Keratinocyte (primary cell): Measurements from ENCODE around the gene IRAK3. TPM values are rescaled to one million over a fixed set of nuclear protein-coding genes. Genes with fewer than 3 reads are reported as not detected.

ENCODE experiments used
- DNase-seq: peaks from one replicate; pipeline ENCODE4 v3.0.0-alpha.2; 2011; ENCODE audit warnings: low read depth, missing footprints, low spot score
- FAIRE-seq: peaks from 2 replicates; lab custom pipeline; 2011; peaks lifted over from hg19 to GRCh38; lab: Jason Lieb, UNC
- H2AFZ ChIP-seq: 2 replicates; pipeline ENCODE4 v1.6.0; 2012; ENCODE audit warnings: low read length, control low read depth, inconsistent platforms; ENCODE audit not compliant: control insufficient read depth
- H3K27ac ChIP-seq: 2 replicates; pipeline ENCODE4 v1.5.1; 2011; ENCODE audit warnings: low read length; ENCODE audit not compliant: control insufficient read depth, insufficient read depth
- H3K27me3 ChIP-seq: 3 replicates; pipeline ENCODE4 v1.6.0; 2011; ENCODE audit warnings: low read length; ENCODE audit not compliant: control insufficient read depth, insufficient read depth; ENCODE audit errors: extremely low read depth
- H3K36me3 ChIP-seq, 2 experiments: 2 replicates in 1 of 2; 3 replicates in 1 of 2; pipeline ENCODE4 v1.5.1; 2011; ENCODE audit warnings: low read length in 2 of 2, mild to moderate bottlenecking in 1 of 2; ENCODE audit not compliant: control insufficient read depth in 2 of 2, insufficient read depth in 2 of 2; ENCODE audit errors: extremely low read depth in 1 of 2
- H3K4me1 ChIP-seq: 3 replicates; pipeline ENCODE4 v1.5.1; 2011; ENCODE audit warnings: low read length; ENCODE audit not compliant: control insufficient read depth, insufficient read depth; ENCODE audit errors: extremely low read depth
- H3K4me2 ChIP-seq: 3 replicates; pipeline ENCODE4 v1.6.0; 2011; ENCODE audit warnings: low read depth, low read length; ENCODE audit not compliant: control insufficient read depth, insufficient read depth; ENCODE audit errors: extremely low read depth
- H3K4me3 ChIP-seq, 3 experiments: fragments of 200-600 bp in 1 of 3; sonication (generic) in 1 of 3; 2 replicates in 2 of 3; 3 replicates in 1 of 3; pipeline ENCODE4 v1.5.1; 2011 to 2016; ENCODE audit warnings: low read length in 3 of 3, mild to moderate bottlenecking in 3 of 3, control low read depth in 2 of 3, inconsistent platforms in 1 of 3, low read depth in 1 of 3, mixed read lengths in 1 of 3, mixed run types in 1 of 3, moderate library complexity in 1 of 3; ENCODE audit not compliant: control insufficient read depth in 2 of 3, insufficient read depth in 2 of 3; ENCODE audit errors: extremely low read depth in 1 of 3
- H3K79me2 ChIP-seq: 2 replicates; pipeline ENCODE4 v1.6.0; 2012; ENCODE audit warnings: low read length; ENCODE audit not compliant: control insufficient read depth, insufficient read depth
- H3K9ac ChIP-seq: 3 replicates; pipeline ENCODE4 v1.6.0; 2011; ENCODE audit warnings: low read length; ENCODE audit not compliant: control insufficient read depth, insufficient read depth; ENCODE audit errors: extremely low read depth
- H3K9me1 ChIP-seq: 3 replicates; pipeline ENCODE4 v1.6.0; 2011; ENCODE audit warnings: low read length; ENCODE audit not compliant: control insufficient read depth, insufficient read depth; ENCODE audit errors: extremely low read depth
- H3K9me3 ChIP-seq: 2 replicates; pipeline ENCODE4 v1.5.1; 2012; ENCODE audit warnings: low read depth, low read length; ENCODE audit not compliant: control insufficient read depth
- H4K20me1 ChIP-seq: 3 replicates; pipeline ENCODE4 v1.6.0; 2011; ENCODE audit warnings: low read length; ENCODE audit not compliant: control insufficient read depth, insufficient read depth; ENCODE audit errors: extremely low read depth
- CTCF ChIP-seq, 3 experiments: IDR thresholded peaks in 1 of 3; conservative IDR thresholded peaks in 1 of 3; optimal IDR thresholded peaks in 1 of 3; 2 replicates in 2 of 3; 3 replicates in 1 of 3; pipeline versions ENCODE3 to v1.5.1; 2011; ENCODE audit warnings: low read length in 3 of 3, mild to moderate bottlenecking in 3 of 3, moderate library complexity in 2 of 3, control low read depth in 1 of 3, inconsistent platforms in 1 of 3; ENCODE audit not compliant: insufficient read depth in 2 of 3; ENCODE audit errors: extremely low read depth in 1 of 3
- EZH2 ChIP-seq: IDR thresholded peaks from one replicate; pipeline ENCODE4 v1.6.1; 2012; ENCODE audit warnings: inconsistent platforms, mild to moderate bottlenecking, low read length, moderate library complexity
- dilution Hi-C: fragments of 300-500 bp; cut with MboI; formaldehyde crosslinking; loops from one replicate; pipeline ENCODE4 v1.7.0; 2020; ENCODE audit warnings: low sequenced_read_pairs; ENCODE audit not compliant: extremely low pct_ligation_motif_present
- polyA plus RNA-seq, 5 experiments: library from polyadenylated mRNA; depleted of rRNA in 3 of 5; stranded (reverse) in 3 of 5; stranded (forward) in 1 of 5; unstranded in 1 of 5; fragments of >200 nt; gene quantifications; 1 replicate in 1 of 5; 2 replicates in 3 of 5; 3 replicates in 1 of 5; pipeline versions ENCODE4 v1.2.1 to v1.2.3, GENCODE V29; 2011 to 2012; ENCODE audit warnings: missing spikeins in 2 of 5, low read depth in 1 of 5, low replicate concordance in 1 of 5

The IRAK3 gene
- polyA plus RNA-seq, 1 donor (not counting 4 experiments of a cell fraction or from before 2014, with no cell fraction given): 0.07 TPM

DNA sequence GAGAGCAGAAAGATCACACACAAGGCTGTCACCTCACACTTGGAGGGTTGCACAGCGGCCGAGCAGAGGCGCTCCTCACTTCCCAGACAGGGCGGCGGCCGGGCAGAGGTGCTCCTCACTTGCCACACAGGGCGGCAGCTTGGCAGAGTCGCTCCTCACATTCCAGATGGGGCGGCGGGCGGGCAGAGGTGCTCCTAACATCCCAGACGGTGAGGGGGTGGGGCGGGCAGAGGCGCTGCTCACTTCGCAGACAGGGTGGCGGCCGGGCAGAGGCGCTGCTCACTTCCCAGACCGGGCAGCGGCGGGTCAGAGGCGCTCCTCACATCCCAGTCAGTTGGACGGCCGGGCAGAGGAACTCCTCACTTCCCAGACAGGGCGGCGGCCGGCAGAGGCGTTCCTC, 28.3 kb upstream of the IRAK3 start:
- dilution Hi-C loops: no loop called here

DNA sequence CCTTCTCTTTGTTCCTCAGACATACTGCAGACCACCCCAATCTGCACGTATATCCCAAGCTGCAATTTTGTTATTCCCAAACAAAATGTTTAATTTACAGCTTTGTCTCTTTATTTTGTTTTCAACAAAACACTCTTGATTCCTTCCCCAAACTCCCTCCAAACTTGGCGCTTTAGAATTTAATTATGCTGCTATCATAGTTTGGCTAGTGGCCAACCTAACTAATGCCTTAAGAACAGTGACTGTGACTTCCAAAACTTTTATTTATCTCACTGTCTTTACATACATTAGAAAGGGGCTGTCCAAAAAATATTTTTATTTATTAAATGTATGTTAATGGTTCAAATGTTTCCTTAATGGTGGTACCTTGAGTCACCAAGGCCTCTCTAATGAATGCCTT, 26.3 kb upstream of the IRAK3 start:
- no peaks in the 10 kb centered on the region for H4K20me1 ChIP-seq
- H3K79me2 ChIP-seq: peaks cover 63% of the 10 kb centered on the region
- no peak for DNase-seq
- no peak for TF ChIP-seq CTCF (optimal IDR thresholded peaks at IDR 0.05 in 1 of 3, IDR thresholded peaks at IDR 0.05 in 1 of 3, conservative IDR thresholded peaks at IDR 0.05 in 1 of 3; ENCODE audit: extremely low read depth in 1 of 3, insufficient read depth in 2 of 3, low read length in 3 of 3)
- no peak for TF ChIP-seq EZH2
- dilution Hi-C loops: no loop called here
- H2AFZ ChIP-seq: no peak overlapping the region
- no peaks in the 10 kb centered on the region for H3K9me3 ChIP-seq
- no peak overlapping the region for H3K9ac ChIP-seq
- no peak overlapping the region for H3K4me2 ChIP-seq
- H3K9me1 ChIP-seq: no peaks in the 10 kb centered on the region
- no peaks in the 10 kb centered on the region for H3K4me1 ChIP-seq
- no peak overlapping the region for H3K27ac ChIP-seq
- H3K27me3 ChIP-seq: no peaks in the 10 kb centered on the region
- H3K4me3 ChIP-seq: no peak overlapping the region
- FAIRE-seq: no peak
- H3K36me3 ChIP-seq: peaks cover 0 to 2% of the 10 kb centered on the region in 2 experiments

More for the DNA sequence above, 28.3 kb upstream of the IRAK3 start:
- no peak overlapping the region for H2AFZ ChIP-seq
- peaks cover 0 to 2% of the 10 kb centered on the region in 2 experiments for H3K36me3 ChIP-seq
- H3K79me2 ChIP-seq: peaks cover 46% of the 10 kb centered on the region
- no peaks in the 10 kb centered on the region for H4K20me1 ChIP-seq
- DNase-seq (no peak), FAIRE-seq (no peak)
- no peak overlapping the region for H3K4me2 ChIP-seq
- no peaks in the 10 kb centered on the region for H3K9me3 ChIP-seq
- no peaks in the 10 kb centered on the region for H3K4me1 ChIP-seq
- no peak overlapping the region for H3K4me3 ChIP-seq
- no peaks in the 10 kb centered on the region for H3K9me1 ChIP-seq
- no peak overlapping the region for H3K9ac ChIP-seq
- TF ChIP-seq EZH2: no peak
- H3K27ac ChIP-seq: no peak overlapping the region
- H3K27me3 ChIP-seq: no peaks in the 10 kb centered on the region

DNA sequence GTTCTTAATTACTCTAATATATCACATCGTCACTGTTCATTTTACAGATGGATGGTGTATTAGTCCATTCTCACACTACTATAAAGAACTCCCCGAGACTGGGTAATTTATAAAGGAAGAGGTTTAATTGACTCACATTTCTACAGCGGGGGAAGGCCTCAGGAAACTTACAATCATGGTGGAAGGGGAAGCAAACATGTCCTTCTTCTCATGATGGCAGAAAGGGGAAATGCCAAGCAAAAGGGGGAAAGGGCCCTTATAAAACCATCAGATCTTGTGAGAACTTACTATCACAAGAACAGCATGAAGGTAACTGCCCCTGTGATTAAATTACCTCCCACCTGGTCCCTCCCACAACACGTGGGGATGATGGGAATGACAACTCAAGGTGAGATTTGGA, 25.7 kb upstream of the IRAK3 start:
- no peak overlapping the region for H3K9ac ChIP-seq
- no peaks in the 10 kb centered on the region for H4K20me1 ChIP-seq
- FAIRE-seq (no peak), DNase-seq (no peak)
- H3K4me3 ChIP-seq: no peak overlapping the region
- H3K4me2 ChIP-seq: no peak overlapping the region
- peaks cover under 1% of the 10 kb centered on the region for H3K4me1 ChIP-seq
- peaks cover 69% of the 10 kb centered on the region for H3K79me2 ChIP-seq
- no peak overlapping the region for H3K27ac ChIP-seq
- TF ChIP-seq CTCF (optimal IDR thresholded peaks at IDR 0.05 in 1 of 3, IDR thresholded peaks at IDR 0.05 in 1 of 3, conservative IDR thresholded peaks at IDR 0.05 in 1 of 3; ENCODE audit: extremely low read depth in 1 of 3, insufficient read depth in 2 of 3, low read length in 3 of 3) (no peak), EZH2 (no peak)
- dilution Hi-C loops: no loop called here
- no peaks in the 10 kb centered on the region for H3K9me3 ChIP-seq
- H3K27me3 ChIP-seq: no peaks in the 10 kb centered on the region
- peaks cover 0 to 2% of the 10 kb centered on the region in 2 experiments for H3K36me3 ChIP-seq
- H2AFZ ChIP-seq: no peak overlapping the region
- H3K9me1 ChIP-seq: no peaks in the 10 kb centered on the region
